ENCODE results near the gene PTGR3.

DNA sequence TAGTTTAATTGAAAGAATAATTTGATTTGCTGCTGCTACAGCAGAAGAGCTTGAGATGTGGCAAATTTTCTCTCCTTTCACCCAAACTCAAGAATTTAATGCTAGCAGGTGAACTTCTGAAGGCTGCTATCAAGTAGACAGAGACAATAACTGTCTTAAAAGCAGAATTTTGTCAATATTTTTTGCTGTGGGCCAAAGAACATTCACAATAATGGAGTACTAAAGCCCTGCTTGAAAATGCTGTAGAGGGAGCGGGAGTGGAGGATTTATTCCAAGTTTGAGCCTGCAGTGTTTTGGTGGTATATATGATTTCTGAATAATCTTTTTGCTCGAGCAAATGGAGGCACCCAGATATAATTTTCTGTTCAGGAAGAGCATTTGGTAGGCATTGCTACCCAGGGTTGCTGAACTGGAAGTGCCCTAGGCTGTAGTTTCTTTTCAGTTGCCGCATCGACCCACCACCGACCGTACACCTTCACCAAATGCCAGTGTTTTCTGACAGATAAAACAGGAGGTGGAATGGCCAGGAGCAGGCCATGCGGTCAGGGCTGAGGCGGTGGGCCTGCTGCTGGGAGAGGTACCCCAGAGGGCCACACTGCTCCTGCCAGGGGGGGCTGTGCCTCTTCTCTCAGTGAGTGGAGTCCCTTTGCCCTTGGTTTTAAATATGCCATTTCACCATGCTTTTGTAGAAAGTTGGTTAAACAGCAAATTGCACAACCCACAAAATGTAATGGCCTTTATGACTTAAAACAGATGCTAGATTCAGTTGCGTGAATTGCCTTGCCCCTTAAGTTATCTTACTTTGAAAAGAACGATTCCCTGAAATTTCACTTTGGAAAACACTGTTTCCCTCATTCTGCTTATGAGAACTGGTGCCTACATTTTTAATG is 38.0 kb upstream of the PTGR3 start:
- TF ChIP-seq CTCF (conservative IDR thresholded peaks at IDR 0.05; ENCODE audit: low read depth, low read length) (no peak), EZH2 (IDR thresholded peaks at IDR 0.05; ENCODE audit: borderline replicate concordance, low read depth, low read length, poor library complexity, severe bottlenecking) (no peak)

Measured in A673 (cell line).